ENCODE data around the gene RUVBL1.

Gene RUVBL1

DNA sequence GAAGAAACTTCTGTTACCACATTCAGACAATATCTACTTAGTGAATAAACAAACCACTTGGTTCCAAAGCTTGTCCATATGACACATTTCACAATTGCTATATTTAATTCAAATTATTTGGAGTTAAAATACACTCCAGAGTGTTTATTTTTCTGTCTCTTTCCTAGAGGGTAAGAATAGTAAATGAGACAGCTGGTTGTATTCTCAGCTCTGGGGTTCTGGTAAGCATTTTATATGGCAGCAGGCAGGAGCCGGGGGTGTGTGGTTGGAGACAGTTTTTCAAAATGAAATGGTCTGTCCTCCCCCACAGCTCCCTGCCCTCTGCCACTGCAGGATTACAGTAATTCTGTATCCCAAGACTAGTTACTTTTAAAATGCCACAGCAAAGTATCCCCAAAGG lies 82.3 kb downstream of the RUVBL1 start:
- no peak for DNase-seq (ENCODE audit: extremely low read depth, low read depth)
- TF ChIP-seq, protein P1, sequence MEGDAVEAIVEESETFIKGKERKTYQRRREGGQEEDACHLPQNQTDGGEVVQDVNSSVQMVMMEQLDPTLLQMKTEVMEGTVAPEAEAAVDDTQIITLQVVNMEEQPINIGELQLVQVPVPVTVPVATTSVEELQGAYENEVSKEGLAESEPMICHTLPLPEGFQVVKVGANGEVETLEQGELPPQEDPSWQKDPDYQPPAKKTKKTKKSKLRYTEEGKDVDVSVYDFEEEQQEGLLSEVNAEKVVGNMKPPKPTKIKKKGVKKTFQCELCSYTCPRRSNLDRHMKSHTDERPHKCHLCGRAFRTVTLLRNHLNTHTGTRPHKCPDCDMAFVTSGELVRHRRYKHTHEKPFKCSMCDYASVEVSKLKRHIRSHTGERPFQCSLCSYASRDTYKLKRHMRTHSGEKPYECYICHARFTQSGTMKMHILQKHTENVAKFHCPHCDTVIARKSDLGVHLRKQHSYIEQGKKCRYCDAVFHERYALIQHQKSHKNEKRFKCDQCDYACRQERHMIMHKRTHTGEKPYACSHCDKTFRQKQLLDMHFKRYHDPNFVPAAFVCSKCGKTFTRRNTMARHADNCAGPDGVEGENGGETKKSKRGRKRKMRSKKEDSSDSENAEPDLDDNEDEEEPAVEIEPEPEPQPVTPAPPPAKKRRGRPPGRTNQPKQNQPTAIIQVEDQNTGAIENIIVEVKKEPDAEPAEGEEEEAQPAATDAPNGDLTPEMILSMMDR (IDR thresholded peaks at IDR 0.05; ENCODE audit: low read depth, low read length, missing control alignments), result no peak
- H3K4me3 ChIP-seq (replicated peaks; ENCODE audit: low read depth, low read length), result no peak overlapping the region

DNA sequence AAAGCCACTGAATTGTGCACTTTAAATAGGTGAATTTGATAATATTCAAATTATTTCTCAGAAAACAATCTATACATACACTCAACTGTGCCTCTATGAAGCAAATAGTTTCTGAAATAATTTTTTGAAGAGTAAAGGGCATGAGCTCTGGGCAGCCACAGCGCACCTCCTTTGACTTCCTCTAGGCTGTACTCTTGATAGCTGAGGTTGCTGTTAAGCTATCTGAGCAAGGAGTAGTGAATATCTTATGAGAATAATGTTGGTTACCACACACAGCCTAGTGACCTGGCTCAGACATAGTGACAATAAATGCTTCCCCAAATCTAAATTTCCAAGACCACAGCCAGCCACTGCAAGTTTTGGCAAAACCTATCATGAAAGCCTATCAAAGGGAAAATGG lies 83.0 kb downstream of the RUVBL1 start:
- DNase-seq (ENCODE audit: extremely low read depth, low read depth), result no peak
- TF ChIP-seq, protein P1 (IDR thresholded peaks at IDR 0.05; ENCODE audit: low read depth, low read length, missing control alignments), result no peak
- H3K4me3 ChIP-seq (replicated peaks; ENCODE audit: low read depth, low read length), result no peak overlapping the region

- TF ChIP-seq, protein P1 (IDR thresholded peaks at IDR 0.05; ENCODE audit: low read depth, low read length, missing control alignments), result no peak
- DNase-seq (ENCODE audit: extremely low read depth, low read depth), result no peak
- no peak overlapping the region for H3K4me3 ChIP-seq (replicated peaks; ENCODE audit: low read depth, low read length)
These were observed 83.6 kb downstream of the RUVBL1 start for GRCh38 chr3:128040041-128040440.

- TF ChIP-seq, protein P1 (IDR thresholded peaks at IDR 0.05; ENCODE audit: low read depth, low read length, missing control alignments), result no peak
- H3K4me3 ChIP-seq (replicated peaks; ENCODE audit: low read depth, low read length), result no peak overlapping the region
- no peak for DNase-seq (ENCODE audit: extremely low read depth, low read depth)
These were observed 87.5 kb downstream of the RUVBL1 start for GRCh38 chr3:128036119-128036518.

DNA sequence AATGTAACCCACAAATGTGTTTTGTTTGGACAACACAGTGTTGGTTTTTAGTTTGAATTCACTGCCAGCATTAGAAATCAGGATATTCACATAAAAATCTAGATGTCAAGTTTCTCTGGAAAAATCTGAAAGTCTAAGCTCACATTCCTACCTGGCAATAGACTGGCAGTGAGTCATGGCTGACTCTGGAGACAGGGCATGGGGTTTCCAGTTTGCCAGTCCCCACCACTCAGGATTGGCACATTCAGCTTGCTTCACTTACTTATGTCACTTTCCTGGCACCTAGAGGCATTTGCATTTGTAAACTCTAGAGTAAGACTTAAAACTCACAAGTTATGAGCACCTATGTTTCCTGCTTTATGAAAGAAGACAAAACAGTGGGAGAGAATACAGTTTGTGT lies 90.5 kb downstream of the RUVBL1 start:
- DNase-seq (ENCODE audit: extremely low read depth, low read depth), result no peak
- no peak overlapping the region for H3K4me3 ChIP-seq (replicated peaks; ENCODE audit: low read depth, low read length)
- TF ChIP-seq, protein P1 (IDR thresholded peaks at IDR 0.05; ENCODE audit: low read depth, low read length, missing control alignments), result no peak

Measured in HFF-Myc (cell line).